WTC11 (cell line): Measurements from ENCODE around the gene FBLN2. TPM values are rescaled to one million over a fixed set of nuclear protein-coding genes. Genes with fewer than 3 reads are reported as not detected.

ENCODE experiments used
- ATAC-seq: fragments of 200-7000 bp; cut with Tn5 transposase; 2 replicates; pipeline ENCODE4 v1.10.0; 2021; ENCODE audit warnings: mild to moderate bottlenecking, moderate library complexity
- CTCF ChIA-PET: fragments of 300-600 bp; sonication (Branson Sonifier 250); formaldehyde crosslinking; loops from one replicate; lab custom pipeline; 2021; ENCODE audit warnings: antibody characterized with exemption; lab: Charles Lee
- POLR2A ChIA-PET: fragments of 350-600 bp; sonication (Branson Sonifier 250); formaldehyde crosslinking; loops from one replicate; lab custom pipeline; 2021; ENCODE audit warnings: antibody characterized with exemption; lab: Charles Lee
- DNase-seq: peaks from one replicate; pipeline ENCODE4 v3.0.0; 2021; ENCODE audit warnings: low spot score
- H3K27ac Mint-ChIP-seq: 2 replicates; pipeline ENCODE4 v1.8.0; 2021; ENCODE audit warnings: mixed read lengths
- H3K27me3 Mint-ChIP-seq: 2 replicates; pipeline ENCODE4 v1.8.0; 2021; ENCODE audit warnings: low read depth, mild to moderate bottlenecking, moderate library complexity, mixed read lengths
- H3K36me3 Mint-ChIP-seq: 2 replicates; pipeline ENCODE4 v1.8.0; 2021; ENCODE audit warnings: mixed read lengths
- H3K4me1 Mint-ChIP-seq: 2 replicates; pipeline ENCODE4 v1.8.0; 2022; ENCODE audit warnings: mixed read lengths
- H3K4me3 Mint-ChIP-seq: 2 replicates; pipeline ENCODE4 v1.8.0; 2021; ENCODE audit warnings: mild to moderate bottlenecking, moderate library complexity, mixed read lengths
- H3K9me3 Mint-ChIP-seq: 2 replicates; pipeline ENCODE4 v1.8.0; 2021; ENCODE audit warnings: mixed read lengths
- AR ChIP-seq: fragments of 250-450 bp; sonication (Bioruptor Pico); IDR thresholded peaks from 2 replicates; pipeline ENCODE4 v1.9.0; 2021; ENCODE audit warnings: mild to moderate bottlenecking
- ATF1 ChIP-seq: sonication (generic); formaldehyde crosslinking; IDR thresholded peaks from 2 replicates; pipeline ENCODE4 v1.8.1; 2023; ENCODE audit warnings: mild to moderate bottlenecking, moderate library complexity, missing genetic modification reagents
- KAT7 ChIP-seq: sonication (generic); formaldehyde crosslinking; IDR thresholded peaks from 2 replicates; pipeline ENCODE4 v1.8.1; 2023; ENCODE audit warnings: missing genetic modification reagents, mild to moderate bottlenecking, borderline replicate concordance
- PRDM15 ChIP-seq: sonication (generic); formaldehyde crosslinking; IDR thresholded peaks from 2 replicates; pipeline ENCODE4 v1.8.0; 2022; ENCODE audit warnings: missing genetic modification reagents
- STAT6 ChIP-seq: sonication (generic); formaldehyde crosslinking; conservative IDR thresholded peaks from 2 replicates; pipeline ENCODE4 v1.8.1; 2023; ENCODE audit warnings: mild to moderate bottlenecking, low read depth, missing genetic modification reagents, moderate library complexity
- TCF7 ChIP-seq: sonication (generic); formaldehyde crosslinking; IDR thresholded peaks from 2 replicates; pipeline ENCODE4 v1.8.0; 2022; ENCODE audit warnings: mild to moderate bottlenecking, low read depth, missing genetic modification reagents, moderate library complexity
- ZNF263 ChIP-seq: sonication (generic); formaldehyde crosslinking; IDR thresholded peaks from 2 replicates; pipeline ENCODE4 v1.8.1; 2022; ENCODE audit warnings: low read depth, mild to moderate bottlenecking, moderate library complexity, missing genetic modification reagents
- ZNF512 ChIP-seq: sonication (generic); formaldehyde crosslinking; IDR thresholded peaks from 2 replicates; pipeline ENCODE4 v1.8.1; 2022; ENCODE audit warnings: missing genetic modification reagents, borderline replicate concordance
- total RNA-seq: library from RNA; stranded (reverse); gene quantifications from 3 replicates; pipeline ENCODE4 v1.2.3, GENCODE V29; 2021
- TF ChIP-seq, protein P1 (sequence below): sonication (generic); formaldehyde crosslinking; IDR thresholded peaks from 2 replicates; pipeline ENCODE4 v1.8.0; 2022; ENCODE audit warnings: mild to moderate bottlenecking, missing genetic modification reagents

The FBLN2 gene
- total RNA-seq, 1 experiment from 2014 or later, result 20.7 TPM

- TF ChIP-seq PRDM15 (CRISPR knock-in tag) (no peak), ATF1 (CRISPR knock-in tag) (no peak)
- TF ChIP-seq, protein P1, sequence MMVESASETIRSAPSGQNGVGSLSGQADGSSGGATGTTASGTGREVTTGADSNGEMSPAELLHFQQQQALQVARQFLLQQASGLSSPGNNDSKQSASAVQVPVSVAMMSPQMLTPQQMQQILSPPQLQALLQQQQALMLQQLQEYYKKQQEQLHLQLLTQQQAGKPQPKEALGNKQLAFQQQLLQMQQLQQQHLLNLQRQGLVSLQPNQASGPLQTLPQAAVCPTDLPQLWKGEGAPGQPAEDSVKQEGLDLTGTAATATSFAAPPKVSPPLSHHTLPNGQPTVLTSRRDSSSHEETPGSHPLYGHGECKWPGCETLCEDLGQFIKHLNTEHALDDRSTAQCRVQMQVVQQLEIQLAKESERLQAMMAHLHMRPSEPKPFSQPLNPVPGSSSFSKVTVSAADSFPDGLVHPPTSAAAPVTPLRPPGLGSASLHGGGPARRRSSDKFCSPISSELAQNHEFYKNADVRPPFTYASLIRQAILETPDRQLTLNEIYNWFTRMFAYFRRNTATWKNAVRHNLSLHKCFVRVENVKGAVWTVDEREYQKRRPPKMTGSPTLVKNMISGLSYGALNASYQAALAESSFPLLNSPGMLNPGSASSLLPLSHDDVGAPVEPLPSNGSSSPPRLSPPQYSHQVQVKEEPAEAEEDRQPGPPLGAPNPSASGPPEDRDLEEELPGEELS, result no peak
Observed at GRCh38 chr3:13569201-13569600, 20.3 kb downstream of the FBLN2 start (continued).

GRCh38 chr3:13569641-13570390 lies 20.9 kb downstream of the FBLN2 start:
- ChIA-PET CTCF (interaction anchor here (0.8 to 2.8 kb wide), 9 partner anchors 10 to 79 kb away, joined by 3 to 11 read pairs (median 3); no protein-coding TSS in a partner anchor), POLR2A (no interaction called here)
- DNase-seq (no peak), ATAC-seq (no peak; the same call in 1 of the 2 replicates)
- Mint-ChIP-seq H3K27ac (no peak overlapping the region), H3K27me3 (no peaks in the 10 kb centered on the region), H3K4me1 (peaks cover 11% of the 10 kb centered on the region), H3K4me3 (no peak overlapping the region), H3K9me3 (no peaks in the 10 kb centered on the region), H3K36me3 (no peaks in the 10 kb centered on the region)
- TF ChIP-seq AR (CRISPR knock-in tag), result no peak
- no peak for TF ChIP-seq ZNF512
- no peak for TF ChIP-seq STAT6 (CRISPR knock-in tag)
- no peak for TF ChIP-seq KAT7
- TF ChIP-seq ZNF263 (CRISPR knock-in tag), result no peak
- TF ChIP-seq TCF7 (CRISPR knock-in tag), result no peak
